GM12875 (cell line): ENCODE results near the gene BRINP1.

Experiments
- H3K4me3 ChIP-seq: one replicate; pipeline ENCODE4 v1.5.1; 2011; ENCODE audit warnings: low read depth, low read length, control low read depth
- TF ChIP-seq, protein P1 (sequence below): IDR thresholded peaks from 2 replicates; pipeline ENCODE4 v1.5.1; 2011; ENCODE audit warnings: low read depth, mild to moderate bottlenecking, control low read depth, inconsistent platforms, low read length, moderate library complexity, borderline replicate concordance; ENCODE audit not compliant: insufficient read depth

The BRINP1 gene

DNA sequence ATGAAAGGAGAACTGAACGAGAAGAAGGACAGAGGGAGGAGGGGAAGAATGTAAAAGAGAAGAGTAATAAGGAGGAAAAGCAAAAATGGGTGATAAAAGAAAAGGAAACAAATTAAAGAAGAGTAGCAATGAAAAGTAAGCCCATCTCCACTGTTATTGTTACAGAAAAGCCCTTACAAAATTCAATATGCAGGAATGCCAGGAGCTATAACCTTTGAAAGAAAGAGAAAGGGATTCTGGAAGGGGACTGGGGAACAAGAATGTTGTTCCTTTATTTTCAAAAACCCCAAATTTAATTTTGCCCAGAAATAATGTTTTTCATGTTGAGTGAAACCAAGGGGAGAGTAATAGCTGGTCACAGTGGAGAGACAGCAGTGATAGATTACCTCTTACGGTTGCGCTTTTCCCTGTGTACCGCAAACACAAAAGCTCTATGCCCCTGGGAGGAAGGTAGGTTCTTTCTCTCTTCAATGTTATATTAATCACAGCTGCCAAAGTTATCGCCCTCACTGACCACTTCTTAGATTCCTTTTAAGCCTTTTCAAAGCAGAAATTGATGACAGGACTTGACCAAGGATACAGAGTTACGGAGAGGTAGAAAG, 86.7 kb downstream of the BRINP1 start:
- TF ChIP-seq, protein P1, sequence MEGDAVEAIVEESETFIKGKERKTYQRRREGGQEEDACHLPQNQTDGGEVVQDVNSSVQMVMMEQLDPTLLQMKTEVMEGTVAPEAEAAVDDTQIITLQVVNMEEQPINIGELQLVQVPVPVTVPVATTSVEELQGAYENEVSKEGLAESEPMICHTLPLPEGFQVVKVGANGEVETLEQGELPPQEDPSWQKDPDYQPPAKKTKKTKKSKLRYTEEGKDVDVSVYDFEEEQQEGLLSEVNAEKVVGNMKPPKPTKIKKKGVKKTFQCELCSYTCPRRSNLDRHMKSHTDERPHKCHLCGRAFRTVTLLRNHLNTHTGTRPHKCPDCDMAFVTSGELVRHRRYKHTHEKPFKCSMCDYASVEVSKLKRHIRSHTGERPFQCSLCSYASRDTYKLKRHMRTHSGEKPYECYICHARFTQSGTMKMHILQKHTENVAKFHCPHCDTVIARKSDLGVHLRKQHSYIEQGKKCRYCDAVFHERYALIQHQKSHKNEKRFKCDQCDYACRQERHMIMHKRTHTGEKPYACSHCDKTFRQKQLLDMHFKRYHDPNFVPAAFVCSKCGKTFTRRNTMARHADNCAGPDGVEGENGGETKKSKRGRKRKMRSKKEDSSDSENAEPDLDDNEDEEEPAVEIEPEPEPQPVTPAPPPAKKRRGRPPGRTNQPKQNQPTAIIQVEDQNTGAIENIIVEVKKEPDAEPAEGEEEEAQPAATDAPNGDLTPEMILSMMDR = no peak
- no peak overlapping the region for H3K4me3 ChIP-seq

DNA sequence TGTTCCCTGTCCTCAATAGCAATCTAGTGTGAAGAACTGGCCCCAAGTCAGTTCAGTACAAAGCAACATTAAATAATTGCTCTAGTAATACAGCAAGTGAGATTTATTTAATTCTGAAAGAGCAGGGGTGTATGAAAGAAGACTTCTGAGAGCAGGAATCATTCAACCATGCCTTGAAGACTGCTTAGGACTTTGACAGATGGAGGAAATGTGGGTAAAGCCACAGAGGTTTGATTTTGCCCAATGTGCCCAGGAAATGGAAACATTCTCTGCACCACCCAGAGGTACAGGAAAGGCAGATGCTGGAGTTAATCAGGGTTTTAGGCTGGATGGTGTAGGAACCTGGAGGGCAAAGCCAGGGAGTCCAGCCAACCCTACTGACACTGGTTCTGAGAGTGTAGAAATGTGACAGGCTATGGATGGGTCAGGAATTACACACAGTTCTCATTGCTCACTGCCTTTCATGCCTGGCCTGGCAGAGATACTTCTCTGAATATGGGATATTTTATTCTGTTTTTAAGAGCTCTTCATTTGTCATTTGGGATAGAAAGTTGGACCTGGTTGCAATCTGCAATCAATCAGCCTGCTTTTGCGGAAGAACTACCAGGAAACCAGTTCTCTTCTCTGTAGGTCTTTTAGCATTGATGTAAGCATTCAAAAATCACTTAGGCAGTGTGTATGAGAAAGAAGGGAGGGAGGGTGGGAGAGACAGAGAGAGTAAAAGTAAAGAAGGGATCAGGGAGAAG, 88.3 kb downstream of the BRINP1 start:
- H3K4me3 ChIP-seq = no peak overlapping the region
- TF ChIP-seq, protein P1 = no peak

DNA sequence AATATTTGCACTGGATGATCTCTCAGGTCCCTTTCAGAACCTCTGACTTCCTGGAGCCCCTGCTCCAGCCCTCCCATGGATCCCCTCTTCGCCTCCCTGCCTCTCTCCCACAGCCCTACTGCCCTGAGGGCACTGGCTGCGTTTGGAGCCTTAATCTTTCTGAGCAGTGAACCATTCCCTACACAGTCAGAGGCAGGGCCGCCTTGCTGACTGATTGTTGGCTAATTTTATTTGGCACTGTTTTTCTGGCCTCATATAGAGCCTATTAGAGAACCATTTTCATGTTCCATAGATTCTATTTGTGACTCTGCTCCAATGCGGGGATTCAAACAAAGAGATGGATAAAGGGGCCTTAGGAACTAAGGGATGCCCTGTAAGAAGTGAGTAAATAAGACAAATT, 91.1 kb downstream of the BRINP1 start:
- no peak overlapping the region for H3K4me3 ChIP-seq
- TF ChIP-seq, protein P1 = no peak

DNA sequence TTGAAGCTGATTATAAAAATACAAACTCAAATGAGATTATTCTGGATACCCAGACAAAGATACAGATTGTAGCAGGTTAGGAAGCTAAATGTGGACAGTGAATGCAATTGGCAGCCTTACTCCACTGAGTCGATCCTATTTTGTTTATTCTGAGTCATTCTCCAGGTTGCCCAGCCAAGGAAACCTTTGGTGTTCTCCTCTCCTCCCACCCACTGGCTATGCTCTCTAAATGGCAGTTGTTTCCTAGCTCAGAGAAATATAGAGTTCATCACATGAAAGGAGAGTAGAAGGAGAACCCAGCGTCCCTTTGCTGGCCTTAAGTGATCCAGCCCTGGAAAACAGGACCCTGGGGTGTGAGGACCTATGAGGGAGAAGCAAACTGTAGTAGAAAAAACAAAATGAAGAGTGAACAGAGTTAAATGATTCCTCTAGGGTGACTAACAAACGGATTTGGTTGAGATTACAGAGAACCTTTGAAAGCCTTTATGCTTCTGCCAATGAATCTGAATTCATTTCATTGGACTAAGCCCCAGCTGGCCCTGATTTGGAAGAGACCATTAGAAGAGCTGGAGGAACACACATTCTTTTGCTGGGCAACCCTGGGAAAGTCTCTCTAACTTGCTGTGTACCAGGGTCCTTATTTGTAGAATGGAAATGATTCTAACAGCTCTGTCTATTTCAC, 95.1 kb downstream of the BRINP1 start:
- no peak overlapping the region for H3K4me3 ChIP-seq
- TF ChIP-seq, protein P1 = no peak

DNA sequence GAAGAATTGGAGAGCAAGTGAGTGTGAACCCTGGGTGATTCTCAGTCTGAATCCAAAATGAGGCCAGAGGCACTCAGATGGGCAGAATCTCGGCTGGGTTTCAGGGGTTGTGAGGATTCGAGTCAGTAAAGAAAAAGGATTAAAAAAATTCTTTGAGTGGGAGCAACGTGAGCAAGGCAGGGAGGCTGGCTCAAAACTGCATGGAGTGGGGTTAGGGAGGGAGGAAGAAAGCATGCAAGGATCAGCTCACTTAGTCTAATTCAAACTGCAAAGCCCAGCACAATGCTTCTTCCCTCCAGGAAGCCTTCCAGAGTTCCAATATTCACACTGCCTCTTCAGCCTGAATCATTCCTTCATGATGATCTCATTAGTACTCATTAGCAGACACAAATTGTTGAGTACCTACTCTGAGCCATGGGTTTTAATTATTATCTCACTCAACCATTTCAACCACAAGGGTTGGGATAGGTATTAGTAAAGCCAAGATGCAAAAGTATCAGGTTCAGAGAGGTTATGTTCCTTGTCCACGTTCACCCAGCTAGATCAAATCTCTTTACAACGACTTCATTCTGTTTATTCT, 95.8 kb downstream of the BRINP1 start:
- H3K4me3 ChIP-seq = no peak overlapping the region
- TF ChIP-seq, protein P1 = no peak

DNA sequence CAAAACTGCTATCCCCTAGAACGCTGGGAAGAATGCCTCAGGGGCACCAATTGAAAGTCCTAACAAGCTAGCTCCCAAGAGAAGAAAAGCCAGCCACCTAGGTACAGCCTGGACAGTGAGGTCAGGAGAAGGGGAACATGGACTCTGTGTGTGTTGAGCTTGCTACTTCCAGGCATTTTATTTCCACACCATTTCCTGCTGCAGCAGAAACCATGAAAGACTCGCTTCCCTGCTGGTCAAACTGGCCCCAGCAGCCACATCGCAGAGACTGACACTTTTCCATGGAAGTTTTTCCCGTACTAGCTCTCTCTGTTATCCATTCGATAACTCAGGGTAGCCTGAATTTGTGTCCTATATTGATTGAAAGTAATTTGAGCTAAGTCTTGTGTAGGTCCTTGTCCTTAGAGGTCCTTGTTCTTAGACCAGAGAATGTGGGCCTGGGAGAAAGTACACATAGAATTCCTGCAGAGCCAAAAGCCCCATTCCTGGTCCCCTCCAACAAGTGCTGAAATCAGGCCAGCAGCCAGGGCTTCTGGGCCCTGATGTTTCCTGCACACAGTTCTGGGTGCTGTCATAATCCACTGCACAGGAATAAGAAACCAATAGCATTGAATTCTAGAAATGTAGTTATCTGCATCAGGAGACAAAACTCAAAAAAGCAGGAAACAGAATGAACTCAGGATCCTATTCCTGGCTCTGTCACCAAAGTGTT, 96.6 kb downstream of the BRINP1 start:
- TF ChIP-seq, protein P1 = no peak
- H3K4me3 ChIP-seq = no peak overlapping the region
